Measurements from ENCODE around the gene SLC12A3. TPM values are rescaled to one million over a fixed set of nuclear protein-coding genes. Genes with fewer than 3 reads are reported as not detected.
A peak's percentile ranks its signal among the peaks of the same experiment; 100 is the strongest.

The SLC12A3 gene
- total RNA-seq, 3 donors from 2014 or later (not counting 1 experiment from before 2014, with no cell fraction given): not detected

DNA sequence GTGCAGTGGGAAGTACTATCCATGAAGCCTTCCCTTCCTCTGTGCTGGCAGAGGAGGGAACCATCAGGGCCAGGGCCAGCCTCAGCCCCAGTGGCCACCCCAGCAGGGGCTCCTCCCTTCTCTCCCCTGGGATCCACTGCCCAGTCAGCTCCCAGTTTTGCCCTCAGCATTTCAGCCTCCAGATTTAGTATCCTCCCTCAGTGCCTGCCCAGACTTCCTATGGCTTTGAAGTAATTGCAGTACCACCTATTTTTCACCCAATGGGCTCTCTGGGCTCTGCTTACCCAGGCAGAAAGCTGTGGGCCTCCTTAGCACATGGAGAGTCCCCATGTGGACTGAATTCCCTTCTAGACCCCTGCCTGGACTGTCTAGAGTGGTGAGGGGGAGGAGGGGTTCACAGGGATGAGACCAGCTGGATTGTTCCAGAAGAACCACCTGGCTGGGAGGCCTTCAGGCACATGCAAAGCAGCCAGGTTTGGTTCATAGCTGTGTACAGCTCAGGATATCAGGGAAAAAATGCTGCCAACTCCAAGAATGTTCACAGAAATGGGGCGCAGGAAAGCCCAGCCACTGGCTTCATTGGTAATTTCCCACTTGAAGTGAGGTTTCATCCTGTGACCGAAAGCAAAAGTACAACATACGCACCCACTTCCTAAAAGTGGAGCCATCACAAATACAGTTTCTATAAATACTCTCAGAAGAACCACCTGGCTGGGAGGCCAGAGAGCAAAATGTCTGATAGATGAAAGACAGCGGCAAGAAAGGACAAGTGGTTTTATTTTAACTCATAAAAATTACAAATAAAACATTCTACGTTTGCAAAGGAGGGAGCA, 51.8 kb downstream of the SLC12A3 start:
- intact Hi-C loops (cut with micrococcal nuclease): no loop called here
- H3K4me3 Mint-ChIP-seq: no peak overlapping the region
- Histone ChIP-seq H3K4me1 (ENCODE audit: control insufficient read depth, insufficient read depth, low read length) (peaks cover 38% of the 10 kb centered on the region), H3K4me3 (ENCODE audit: low read length) (no peak overlapping the region), H3K27me3 (ENCODE audit: control insufficient read depth, insufficient read depth, low read length) (no peaks in the 10 kb centered on the region), H3K27ac (ENCODE audit: low read length) (peak overlapping the region; percentile 92), H3K9me3 (ENCODE audit: control insufficient read depth, insufficient read depth, low read length) (no peaks in the 10 kb centered on the region), H3K36me3 (ENCODE audit: control insufficient read depth, insufficient read depth, low read length) (no peaks in the 10 kb centered on the region)
- peak overlapping the region; percentile 30 to 81 for H3K27ac Mint-ChIP-seq
- H3K36me3 Mint-ChIP-seq: no peaks in the 10 kb centered on the region
- ATAC-seq (peak; percentile 68 to 86 (median 83)), DNase-seq (peak in 1 of 2 donors; percentile 68)
- no peaks in the 10 kb centered on the region for H3K9me3 Mint-ChIP-seq
- peaks cover 9 to 25% of the 10 kb centered on the region in 2 donors for H3K4me1 Mint-ChIP-seq
- TF ChIP-seq CTCF (IDR thresholded peaks at IDR 0.05): no peak
- 2% methylated on average over 4 of the region's 5 CpGs for WGBS (ENCODE audit: insufficient coverage)
- peaks cover 45 to 48% of the 10 kb centered on the region in 2 donors for H3K27me3 Mint-ChIP-seq (ENCODE audit: low read depth in 2 of 2)

- no peak for TF ChIP-seq CTCF (IDR thresholded peaks at IDR 0.05)
Observed at GRCh38 chr16:56918467-56919012, 53.5 kb downstream of the SLC12A3 start.

GRCh38 chr16:56919099-56919800, 54.2 kb downstream of the SLC12A3 start:
- 94% methylated on average over 11 of the region's 11 CpGs for WGBS (ENCODE audit: insufficient coverage)
- Histone ChIP-seq H3K9me3 (ENCODE audit: control insufficient read depth, insufficient read depth, low read length) (no peaks in the 10 kb centered on the region), H3K4me3 (ENCODE audit: low read length) (no peak overlapping the region), H3K27ac (ENCODE audit: low read length) (no peak overlapping the region), H3K27me3 (ENCODE audit: control insufficient read depth, insufficient read depth, low read length) (no peaks in the 10 kb centered on the region), H3K36me3 (ENCODE audit: control insufficient read depth, insufficient read depth, low read length) (no peaks in the 10 kb centered on the region), H3K4me1 (ENCODE audit: control insufficient read depth, insufficient read depth, low read length) (peaks cover 28% of the 10 kb centered on the region)
- Mint-ChIP-seq H3K27ac (no peak overlapping the region), H3K27me3 (ENCODE audit: low read depth in 2 of 2) (peaks cover 40 to 44% of the 10 kb centered on the region in 2 donors), H3K9me3 (no peaks in the 10 kb centered on the region), H3K4me3 (no peak overlapping the region), H3K4me1 (peaks cover 14 to 22% of the 10 kb centered on the region in 2 donors), H3K36me3 (no peaks in the 10 kb centered on the region)
- DNase-seq: no peak
- intact Hi-C loops (cut with micrococcal nuclease): no loop called here
- ATAC-seq: no peak
- TF ChIP-seq CTCF (IDR thresholded peaks at IDR 0.05): no peak

More at GRCh38 chr16:56918467-56919012, 53.5 kb downstream of the SLC12A3 start:
- DNase-seq (no peak), ATAC-seq (no peak)
- Mint-ChIP-seq H3K4me3 (no peak overlapping the region), H3K27ac (no peak overlapping the region), H3K9me3 (no peaks in the 10 kb centered on the region), H3K27me3 (ENCODE audit: low read depth in 2 of 2) (peaks cover 40 to 41% of the 10 kb centered on the region in 2 donors), H3K36me3 (no peaks in the 10 kb centered on the region), H3K4me1 (peaks cover 9 to 19% of the 10 kb centered on the region in 2 donors)
- Histone ChIP-seq H3K9me3 (ENCODE audit: control insufficient read depth, insufficient read depth, low read length) (no peaks in the 10 kb centered on the region), H3K4me1 (ENCODE audit: control insufficient read depth, insufficient read depth, low read length) (peaks cover 24% of the 10 kb centered on the region), H3K36me3 (ENCODE audit: control insufficient read depth, insufficient read depth, low read length) (no peaks in the 10 kb centered on the region), H3K27me3 (ENCODE audit: control insufficient read depth, insufficient read depth, low read length) (no peaks in the 10 kb centered on the region), H3K27ac (ENCODE audit: low read length) (no peak overlapping the region), H3K4me3 (ENCODE audit: low read length) (no peak overlapping the region)
- WGBS (ENCODE audit: insufficient coverage): 94% methylated on average over 12 of the region's 12 CpGs
- intact Hi-C loops (cut with micrococcal nuclease): no loop called here

All from natural killer cell (primary cell).